Liver (tissue), 9 donors: ENCODE measurements around the gene BLNK. TPM values are rescaled to one million over a fixed set of nuclear protein-coding genes. Genes with fewer than 3 reads are reported as not detected.

Experiments
- DNase-seq: peaks from one replicate; pipeline ENCODE4 v3.0.0-alpha.2; 2017; ENCODE audit warnings: low spot score
- H3K27ac ChIP-seq, 2 donors: one replicate each; pipeline ENCODE4 v1.7.0; 2013; ENCODE audit warnings: inconsistent platforms in 2 of 2, low read length in 2 of 2, control low read depth in 1 of 2, low read depth in 1 of 2, mild to moderate bottlenecking in 1 of 2
- H3K27me3 ChIP-seq, 4 donors: one replicate each; pipeline versions ENCODE4 v1.6.1 to v1.7.0; 2013; ENCODE audit warnings: low read length in 3 of 4, inconsistent platforms in 1 of 4, mild to moderate bottlenecking in 1 of 4, moderate library complexity in 1 of 4; ENCODE audit not compliant: control insufficient read depth in 4 of 4, insufficient read depth in 4 of 4
- H3K36me3 ChIP-seq, 4 donors: one replicate each; pipeline versions ENCODE4 v1.6.1 to v1.7.0; 2013; ENCODE audit warnings: low read length in 3 of 4, mild to moderate bottlenecking in 3 of 4, low read depth in 1 of 4, moderate library complexity in 1 of 4; ENCODE audit not compliant: control insufficient read depth in 4 of 4, insufficient read depth in 3 of 4
- H3K4me1 ChIP-seq, 4 donors: one replicate each; pipeline versions ENCODE4 v1.6.1 to v1.7.0; 2013; ENCODE audit warnings: low read length in 3 of 4, mild to moderate bottlenecking in 3 of 4, moderate library complexity in 1 of 4; ENCODE audit not compliant: control insufficient read depth in 4 of 4, insufficient read depth in 4 of 4
- H3K4me3 ChIP-seq, 3 donors: one replicate each; pipeline versions ENCODE4 v1.6.1 to v1.7.0; 2013; ENCODE audit warnings: low read length in 3 of 3, control low read depth in 1 of 3, low read depth in 1 of 3, mild to moderate bottlenecking in 1 of 3
- H3K9ac ChIP-seq, 2 donors: one replicate each; pipeline ENCODE4 v1.7.0; 2013; ENCODE audit warnings: low read length in 2 of 2, mild to moderate bottlenecking in 2 of 2, moderate library complexity in 2 of 2, control low read depth in 1 of 2, low read depth in 1 of 2
- H3K9me3 ChIP-seq, 4 donors: one replicate each; pipeline versions ENCODE4 v1.6.1 to v1.7.0; 2013; ENCODE audit warnings: low read length in 3 of 4; ENCODE audit not compliant: control insufficient read depth in 4 of 4
- EGR1 ChIP-seq, 2 donors: IDR thresholded peaks; 2 replicates each; pipeline ENCODE4 v1.6.1; 2016 to 2018; ENCODE audit warnings: antibody characterized with exemption in 2 of 2, low read depth in 2 of 2
- FOXA1 ChIP-seq: IDR thresholded peaks from 2 replicates; pipeline ENCODE4 v1.6.1; 2016; ENCODE audit warnings: antibody characterized with exemption
- FOXA2 ChIP-seq: IDR thresholded peaks from 2 replicates; pipeline ENCODE4 v1.6.1; 2016; ENCODE audit warnings: antibody characterized with exemption
- GABPA ChIP-seq, 2 donors: IDR thresholded peaks in 1 of 2; conservative IDR thresholded peaks in 1 of 2; 2 replicates each; pipeline ENCODE4 v1.6.1; 2016; ENCODE audit warnings: antibody characterized with exemption in 2 of 2, mild to moderate bottlenecking in 1 of 2, moderate library complexity in 1 of 2
- HNF4A ChIP-seq, 2 donors: conservative IDR thresholded peaks; 2 replicates each; pipeline ENCODE4 v1.6.1; 2016; ENCODE audit warnings: antibody characterized with exemption in 2 of 2, mild to moderate bottlenecking in 2 of 2
- HNF4G ChIP-seq: IDR thresholded peaks from 2 replicates; pipeline ENCODE4 v1.6.1; 2016; ENCODE audit warnings: antibody characterized with exemption
- JUND ChIP-seq, 2 donors: IDR thresholded peaks; 2 replicates each; pipeline ENCODE4 v1.6.1; 2016; ENCODE audit warnings: antibody characterized with exemption in 2 of 2
- NR2F2 ChIP-seq: IDR thresholded peaks from 2 replicates; pipeline ENCODE4 v1.6.1; 2016; ENCODE audit warnings: antibody characterized with exemption
- RAD21 ChIP-seq, 2 donors: IDR thresholded peaks; 2 replicates each; pipeline ENCODE4 v1.6.1; 2016; ENCODE audit warnings: antibody characterized with exemption in 2 of 2, mild to moderate bottlenecking in 2 of 2
- RXRA ChIP-seq, 2 donors: IDR thresholded peaks; 2 replicates each; pipeline ENCODE4 v1.6.1; 2017 to 2018; ENCODE audit warnings: antibody characterized with exemption in 2 of 2, mild to moderate bottlenecking in 1 of 2
- SP1 ChIP-seq: IDR thresholded peaks from 2 replicates; pipeline ENCODE4 v1.6.1; 2018; ENCODE audit warnings: antibody characterized with exemption, mild to moderate bottlenecking
- TAF1 ChIP-seq: conservative IDR thresholded peaks from 2 replicates; pipeline ENCODE4 v1.6.1; 2016; ENCODE audit warnings: antibody characterized with exemption, mild to moderate bottlenecking
- YY1 ChIP-seq: IDR thresholded peaks from 2 replicates; pipeline ENCODE4 v1.6.1; 2016; ENCODE audit warnings: antibody characterized with exemption, mild to moderate bottlenecking
- WGBS: extraction: QIAGEN DNeasy Blood & Tissue Kit; methylation state at CpG from one replicate; pipeline ENCODE4 v1.1.7; 2013; 5-methylcytosine and 5-hydroxymethylcytosine counted together
- polyA plus RNA-seq, 2 donors: library from polyadenylated mRNA; stranded (reverse) in 1 of 2; unstranded in 1 of 2; fragments of 200-250 nt in 1 of 2; fragments of >200 nt in 1 of 2; fragmentation: Nextera tagmentation in 1 of 2; extraction: Ambion mirVana in 1 of 2; gene quantifications; one replicate each; pipeline versions ENCODE4 v1.2.1 to v1.2.3, GENCODE V29; 2013 to 2015
- total RNA-seq, 2 donors: library from RNA; depleted of rRNA; stranded (reverse); fragments of >200 nt; gene quantifications; one replicate each; pipeline ENCODE4 v1.2.3, GENCODE V29; 2014
- TF ChIP-seq, protein P1 (sequence below): IDR thresholded peaks from 2 replicates; pipeline ENCODE4 v1.6.1; 2016; ENCODE audit warnings: antibody characterized with exemption
- TF ChIP-seq, protein P2 (sequence below): IDR thresholded peaks from 2 replicates; pipeline ENCODE4 v1.6.1; 2016; ENCODE audit warnings: antibody characterized with exemption
- TF ChIP-seq, protein P3 (sequence below): IDR thresholded peaks from 2 replicates; pipeline ENCODE4 v1.6.1; 2016; ENCODE audit warnings: antibody characterized with exemption, mild to moderate bottlenecking
- TF ChIP-seq, protein P4 (sequence below): IDR thresholded peaks from 2 replicates; pipeline ENCODE4 v1.6.1; 2016; ENCODE audit warnings: antibody characterized with exemption
- TF ChIP-seq, protein P5 (sequence below): fragments of 150-350 bp; IDR thresholded peaks from 2 replicates; pipeline ENCODE4 v1.5.1; 2017; ENCODE audit warnings: improper control_type of control experiment, low read depth, low read length; ENCODE audit not compliant: missing input control
- donor health status: healthy.
- donor health status: healthy.
- donor health status: healthy.
- donor health status: healthy.
- donor health status: healthy.

BLNK gene
- total and polyA plus RNA-seq, 4 donors, result 3.3 to 45.2 (median 14.5) TPM

DNA sequence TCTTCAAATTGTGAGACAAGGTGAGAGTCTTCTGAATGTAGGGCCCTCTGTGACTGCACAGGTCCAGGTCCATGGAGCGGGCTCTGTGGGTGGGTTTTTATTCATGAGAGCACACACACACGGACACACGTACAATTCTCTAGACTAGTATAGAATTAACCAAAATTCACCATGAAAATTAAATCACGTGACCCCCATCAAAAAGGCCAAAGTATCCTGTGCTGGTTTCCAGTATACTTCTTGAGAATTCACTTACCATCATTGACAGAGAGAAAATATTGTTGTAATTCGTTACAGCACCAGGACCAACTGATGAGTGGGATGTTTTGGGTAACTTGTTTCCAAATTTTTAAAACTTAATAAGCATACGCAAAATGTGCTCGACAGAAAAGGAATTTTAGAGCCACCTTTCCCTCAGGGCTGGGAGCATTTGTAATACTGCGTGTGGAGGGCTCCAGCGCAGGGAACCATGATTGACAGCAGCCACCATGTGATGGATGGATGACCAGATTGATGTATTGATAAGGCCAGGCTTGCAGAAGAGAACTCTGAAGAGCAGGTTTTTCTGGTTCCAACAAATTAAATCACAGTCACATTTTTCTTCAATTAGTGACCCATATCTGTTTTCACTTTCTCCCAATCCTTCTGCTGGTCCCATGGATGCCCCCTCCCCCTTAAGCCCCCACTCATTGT lies 18.0 kb upstream of the BLNK start (continued):
- TF ChIP-seq FOXA1 (no peak), RXRA (IDR thresholded peaks at IDR 0.05) (no peak), FOXA2 (no peak), GABPA (IDR thresholded peaks at IDR 0.05 in 1 of 2, conservative IDR thresholded peaks at IDR 0.05 in 1 of 2) (no peak)
- TF ChIP-seq, protein P1, sequence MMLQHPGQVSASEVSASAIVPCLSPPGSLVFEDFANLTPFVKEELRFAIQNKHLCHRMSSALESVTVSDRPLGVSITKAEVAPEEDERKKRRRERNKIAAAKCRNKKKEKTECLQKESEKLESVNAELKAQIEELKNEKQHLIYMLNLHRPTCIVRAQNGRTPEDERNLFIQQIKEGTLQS, result no peak

DNA sequence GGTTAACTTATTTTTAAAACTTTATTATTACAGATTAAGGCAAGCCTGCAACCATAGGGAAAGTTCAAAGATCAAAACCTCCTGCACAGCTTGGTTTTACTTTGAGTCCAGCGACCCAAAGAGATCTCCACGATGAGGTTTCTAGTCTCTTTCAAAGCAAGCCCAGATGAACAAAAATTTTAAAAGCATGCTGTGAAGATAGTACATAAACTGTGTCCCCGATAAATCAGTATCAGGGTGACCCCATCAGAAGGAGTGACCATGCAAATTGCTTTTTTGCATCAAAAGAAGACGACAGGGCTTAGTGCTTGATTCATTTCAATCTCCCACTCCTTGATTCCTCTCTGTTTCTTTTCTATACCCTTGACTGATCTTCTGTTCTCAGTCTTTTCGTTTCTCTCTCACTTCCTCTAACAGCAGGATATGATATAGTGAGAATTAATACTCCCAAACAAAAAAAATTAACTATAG lies 16.8 kb upstream of the BLNK start:
- H3K9me3 ChIP-seq, result no peaks in the 10 kb centered on the region
- peak overlapping the region; percentile 87 to 95 for H3K27ac ChIP-seq
- H3K27me3 ChIP-seq, result no peaks in the 10 kb centered on the region
- H3K9ac ChIP-seq, result peak overlapping the region; percentile 30 to 56
- 24% methylated on average over 5 of the region's 5 CpGs for WGBS
- TF ChIP-seq, protein P2, sequence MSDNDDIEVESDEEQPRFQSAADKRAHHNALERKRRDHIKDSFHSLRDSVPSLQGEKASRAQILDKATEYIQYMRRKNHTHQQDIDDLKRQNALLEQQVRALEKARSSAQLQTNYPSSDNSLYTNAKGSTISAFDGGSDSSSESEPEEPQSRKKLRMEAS, result no peak
- TF ChIP-seq NR2F2, result peak; percentile 8
- H3K36me3 ChIP-seq, result no peaks in the 10 kb centered on the region
- H3K4me3 ChIP-seq, result peak overlapping the region in 2 of 3 donors; percentile 3 to 29
- peaks cover 7 to 39% (median 25%) of the 10 kb centered on the region in 4 donors for H3K4me1 ChIP-seq
- no peak for DNase-seq

DNA sequence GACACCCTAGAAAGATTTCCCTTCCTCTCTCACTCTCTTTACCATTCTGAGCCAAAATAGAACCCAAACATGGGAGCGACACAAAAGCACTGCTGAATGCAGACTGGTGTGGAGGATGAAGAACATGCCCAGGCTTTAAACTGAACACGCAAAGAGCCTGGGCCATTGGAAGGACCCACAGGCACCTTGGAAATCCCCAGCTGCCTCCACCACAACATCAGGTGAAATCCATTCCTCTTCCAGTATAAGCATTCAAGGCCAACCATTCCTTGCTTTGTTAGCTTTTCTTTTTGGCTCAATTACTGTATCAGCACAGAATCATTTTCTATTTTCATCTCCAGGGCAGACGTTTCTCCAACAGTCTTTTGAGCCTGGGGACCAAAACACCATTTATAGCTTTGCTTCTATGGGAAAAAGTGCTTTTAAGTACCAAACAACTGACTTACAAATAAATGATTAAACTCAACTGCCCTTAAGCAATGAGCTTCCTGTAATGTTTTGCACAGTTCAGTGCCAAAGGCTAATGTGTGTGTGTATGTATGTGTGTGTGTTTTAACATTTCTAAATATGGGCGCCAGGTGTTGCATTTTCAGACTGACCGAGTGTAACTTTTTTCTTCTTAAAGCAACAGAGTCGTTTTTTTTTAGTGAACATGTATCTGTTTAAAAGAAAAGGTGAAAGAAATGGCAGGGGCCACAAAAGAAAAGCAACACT lies 16.2 kb upstream of the BLNK start:
- DNase-seq, result no peak
- Histone ChIP-seq H3K27me3 (no peaks in the 10 kb centered on the region), H3K9me3 (no peaks in the 10 kb centered on the region), H3K4me3 (peak overlapping the region; percentile 14 to 44 (median 29)), H3K27ac (peak overlapping the region; percentile 87 to 95), H3K36me3 (no peaks in the 10 kb centered on the region), H3K4me1 (peaks cover 9 to 45% (median 28%) of the 10 kb centered on the region in 4 donors), H3K9ac (peak overlapping the region in 1 of 2 donors; percentile 70)
- WGBS, result 19% methylated on average over 6 of the region's 6 CpGs
- TF ChIP-seq RXRA (IDR thresholded peaks at IDR 0.05), result peak; percentile 88 to 91
- TF ChIP-seq FOXA2, result peak; percentile 45
- peak; percentile 95 for TF ChIP-seq YY1
- peak in 1 of 2 donors; percentile 83 for TF ChIP-seq EGR1 (IDR thresholded peaks at IDR 0.05; ENCODE audit: low read depth in 2 of 2)
- TF ChIP-seq SP1, result peak; percentile 90
- TF ChIP-seq, protein P3, sequence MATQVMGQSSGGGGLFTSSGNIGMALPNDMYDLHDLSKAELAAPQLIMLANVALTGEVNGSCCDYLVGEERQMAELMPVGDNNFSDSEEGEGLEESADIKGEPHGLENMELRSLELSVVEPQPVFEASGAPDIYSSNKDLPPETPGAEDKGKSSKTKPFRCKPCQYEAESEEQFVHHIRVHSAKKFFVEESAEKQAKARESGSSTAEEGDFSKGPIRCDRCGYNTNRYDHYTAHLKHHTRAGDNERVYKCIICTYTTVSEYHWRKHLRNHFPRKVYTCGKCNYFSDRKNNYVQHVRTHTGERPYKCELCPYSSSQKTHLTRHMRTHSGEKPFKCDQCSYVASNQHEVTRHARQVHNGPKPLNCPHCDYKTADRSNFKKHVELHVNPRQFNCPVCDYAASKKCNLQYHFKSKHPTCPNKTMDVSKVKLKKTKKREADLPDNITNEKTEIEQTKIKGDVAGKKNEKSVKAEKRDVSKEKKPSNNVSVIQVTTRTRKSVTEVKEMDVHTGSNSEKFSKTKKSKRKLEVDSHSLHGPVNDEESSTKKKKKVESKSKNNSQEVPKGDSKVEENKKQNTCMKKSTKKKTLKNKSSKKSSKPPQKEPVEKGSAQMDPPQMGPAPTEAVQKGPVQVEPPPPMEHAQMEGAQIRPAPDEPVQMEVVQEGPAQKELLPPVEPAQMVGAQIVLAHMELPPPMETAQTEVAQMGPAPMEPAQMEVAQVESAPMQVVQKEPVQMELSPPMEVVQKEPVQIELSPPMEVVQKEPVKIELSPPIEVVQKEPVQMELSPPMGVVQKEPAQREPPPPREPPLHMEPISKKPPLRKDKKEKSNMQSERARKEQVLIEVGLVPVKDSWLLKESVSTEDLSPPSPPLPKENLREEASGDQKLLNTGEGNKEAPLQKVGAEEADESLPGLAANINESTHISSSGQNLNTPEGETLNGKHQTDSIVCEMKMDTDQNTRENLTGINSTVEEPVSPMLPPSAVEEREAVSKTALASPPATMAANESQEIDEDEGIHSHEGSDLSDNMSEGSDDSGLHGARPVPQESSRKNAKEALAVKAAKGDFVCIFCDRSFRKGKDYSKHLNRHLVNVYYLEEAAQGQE, result peak; percentile 68
- TF ChIP-seq RAD21 (IDR thresholded peaks at IDR 0.05), result peak; percentile 55 to 67
- TF ChIP-seq HNF4A (conservative IDR thresholded peaks at IDR 0.05), result peak; percentile 86 to 91
- peak; percentile 49 for TF ChIP-seq NR2F2
- TF ChIP-seq, protein P1, result no peak
- TF ChIP-seq, protein P4, sequence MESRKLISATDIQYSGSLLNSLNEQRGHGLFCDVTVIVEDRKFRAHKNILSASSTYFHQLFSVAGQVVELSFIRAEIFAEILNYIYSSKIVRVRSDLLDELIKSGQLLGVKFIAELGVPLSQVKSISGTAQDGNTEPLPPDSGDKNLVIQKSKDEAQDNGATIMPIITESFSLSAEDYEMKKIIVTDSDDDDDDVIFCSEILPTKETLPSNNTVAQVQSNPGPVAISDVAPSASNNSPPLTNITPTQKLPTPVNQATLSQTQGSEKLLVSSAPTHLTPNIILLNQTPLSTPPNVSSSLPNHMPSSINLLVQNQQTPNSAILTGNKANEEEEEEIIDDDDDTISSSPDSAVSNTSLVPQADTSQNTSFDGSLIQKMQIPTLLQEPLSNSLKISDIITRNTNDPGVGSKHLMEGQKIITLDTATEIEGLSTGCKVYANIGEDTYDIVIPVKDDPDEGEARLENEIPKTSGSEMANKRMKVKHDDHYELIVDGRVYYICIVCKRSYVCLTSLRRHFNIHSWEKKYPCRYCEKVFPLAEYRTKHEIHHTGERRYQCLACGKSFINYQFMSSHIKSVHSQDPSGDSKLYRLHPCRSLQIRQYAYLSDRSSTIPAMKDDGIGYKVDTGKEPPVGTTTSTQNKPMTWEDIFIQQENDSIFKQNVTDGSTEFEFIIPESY, result peak; percentile 92
- TF ChIP-seq, protein P2, result peak; percentile 96
- no peak for TF ChIP-seq TAF1
- TF ChIP-seq GABPA (IDR thresholded peaks at IDR 0.05 in 1 of 2, conservative IDR thresholded peaks at IDR 0.05 in 1 of 2), result peak; percentile 33 to 72
- peak; percentile 69 for TF ChIP-seq FOXA1
- peak; percentile 72 to 76 for TF ChIP-seq JUND (IDR thresholded peaks at IDR 0.05)
- TF ChIP-seq, protein P5, sequence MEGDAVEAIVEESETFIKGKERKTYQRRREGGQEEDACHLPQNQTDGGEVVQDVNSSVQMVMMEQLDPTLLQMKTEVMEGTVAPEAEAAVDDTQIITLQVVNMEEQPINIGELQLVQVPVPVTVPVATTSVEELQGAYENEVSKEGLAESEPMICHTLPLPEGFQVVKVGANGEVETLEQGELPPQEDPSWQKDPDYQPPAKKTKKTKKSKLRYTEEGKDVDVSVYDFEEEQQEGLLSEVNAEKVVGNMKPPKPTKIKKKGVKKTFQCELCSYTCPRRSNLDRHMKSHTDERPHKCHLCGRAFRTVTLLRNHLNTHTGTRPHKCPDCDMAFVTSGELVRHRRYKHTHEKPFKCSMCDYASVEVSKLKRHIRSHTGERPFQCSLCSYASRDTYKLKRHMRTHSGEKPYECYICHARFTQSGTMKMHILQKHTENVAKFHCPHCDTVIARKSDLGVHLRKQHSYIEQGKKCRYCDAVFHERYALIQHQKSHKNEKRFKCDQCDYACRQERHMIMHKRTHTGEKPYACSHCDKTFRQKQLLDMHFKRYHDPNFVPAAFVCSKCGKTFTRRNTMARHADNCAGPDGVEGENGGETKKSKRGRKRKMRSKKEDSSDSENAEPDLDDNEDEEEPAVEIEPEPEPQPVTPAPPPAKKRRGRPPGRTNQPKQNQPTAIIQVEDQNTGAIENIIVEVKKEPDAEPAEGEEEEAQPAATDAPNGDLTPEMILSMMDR, result no peak
- peak; percentile 66 for TF ChIP-seq HNF4G
